Activated CD8-positive, alpha-beta memory T cell treated with anti-CD3 and anti-CD28 coated beads, Interleukin-2, amount 50 U/mL, for 1 hour (primary cell): Measurements from ENCODE around the gene CFAP74.

Experiments
- DNase-seq: peaks from one replicate; pipeline ENCODE4 v3.0.0-alpha.2; 2020; ENCODE audit errors: extremely low read depth

Gene CFAP74

GRCh38 chr1:1917995-1918900 is 85.3 kb downstream of the CFAP74 start:
- no peak for DNase-seq

GRCh38 chr1:1917304-1917976 is 86.1 kb downstream of the CFAP74 start:
- no peak for DNase-seq

- no peak for DNase-seq
These were observed 86.7 kb downstream of the CFAP74 start for GRCh38 chr1:1916851-1917251.

- DNase-seq: no peak
These were observed 87.4 kb downstream of the CFAP74 start for GRCh38 chr1:1915911-1916840.

DNA sequence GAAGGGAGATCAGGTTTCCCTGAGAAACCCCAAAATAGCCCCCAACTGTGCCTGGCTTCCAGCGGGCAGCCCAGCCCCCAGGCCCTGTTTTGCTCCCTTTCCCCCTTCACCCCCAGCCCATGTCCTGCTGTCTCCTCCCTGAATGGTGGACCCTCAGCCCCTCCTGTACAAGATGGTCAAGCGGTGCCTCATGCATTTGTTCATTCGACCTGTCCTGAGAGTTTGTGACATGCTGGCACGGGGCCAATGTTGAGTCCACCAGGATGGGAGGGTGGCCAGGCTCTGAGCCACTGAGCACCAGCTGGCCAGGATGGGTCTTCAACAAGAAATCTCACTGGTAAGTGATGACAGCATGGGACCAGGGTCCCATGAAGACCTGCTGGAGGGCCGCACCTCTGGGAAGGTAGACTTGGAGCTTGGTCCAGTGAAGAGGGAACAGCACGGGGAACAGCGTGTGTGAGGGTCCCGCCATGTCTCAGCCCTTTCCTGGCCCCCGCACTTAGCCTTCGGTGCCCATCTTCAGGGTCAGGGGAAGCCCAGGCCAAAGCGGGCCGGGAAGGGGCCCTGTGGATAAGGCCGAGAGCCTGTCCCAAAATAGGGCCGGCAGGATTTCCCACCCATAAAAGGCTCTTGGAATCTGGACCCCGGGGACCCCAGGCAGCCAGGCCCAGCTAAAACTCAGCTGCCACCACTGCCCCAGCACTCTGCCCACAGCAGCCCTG is 88.5 kb downstream of the CFAP74 start, which contains the start of gene CALML6:
TSS of gene CALML6 (plus strand) at position 290 of the 722 bp plus-strand sequence. CDS start at position 311, 21 bp downstream.
- DNase-seq: no peak

DNA sequence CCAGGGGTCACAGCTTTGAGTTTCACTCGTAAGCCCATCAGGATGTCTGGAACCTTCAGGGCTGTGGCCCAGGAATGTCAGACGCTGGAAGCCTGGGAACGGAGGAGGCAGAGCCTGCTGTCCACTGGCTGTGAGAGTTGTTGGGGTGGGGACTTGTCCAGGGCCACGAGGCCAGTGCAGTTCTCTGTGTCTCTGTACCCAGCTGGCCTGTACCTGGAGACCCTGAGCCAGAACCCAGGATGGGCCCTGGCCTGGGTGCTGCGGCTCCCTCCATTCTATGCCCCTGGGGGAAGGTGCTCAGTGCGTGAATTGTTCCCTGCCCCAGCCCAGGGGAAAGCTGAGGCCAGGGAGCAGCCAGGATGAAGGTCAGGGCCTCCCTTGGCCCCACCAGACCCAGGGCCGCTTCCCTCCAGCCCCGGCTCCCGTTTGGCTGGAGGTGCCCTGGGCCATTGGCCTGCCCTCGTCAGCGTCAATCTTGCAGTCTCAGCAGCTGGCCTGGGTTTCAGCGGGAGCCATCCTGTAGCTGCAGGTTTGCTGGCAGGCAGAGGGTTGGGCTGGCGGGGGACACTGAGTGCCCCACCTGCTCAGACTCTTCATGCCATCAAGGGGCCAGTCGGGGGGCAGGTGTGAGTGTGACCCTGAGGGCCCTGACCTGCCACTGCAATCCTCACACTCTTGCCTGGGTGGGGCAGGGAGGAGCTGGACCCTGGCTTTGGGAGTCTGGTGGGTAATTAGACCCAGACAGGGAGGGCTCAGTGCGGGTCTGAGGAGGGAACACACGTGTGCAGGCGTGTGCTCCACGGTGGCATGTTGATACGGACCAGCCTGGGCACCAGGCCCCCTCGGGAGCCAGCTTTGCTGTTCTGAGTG is 89.2 kb downstream of the CFAP74 start:
- DNase-seq: no peak

- DNase-seq: no peak
These were observed 92.1 kb downstream of the CFAP74 start for GRCh38 chr1:1911350-1912041.

DNA sequence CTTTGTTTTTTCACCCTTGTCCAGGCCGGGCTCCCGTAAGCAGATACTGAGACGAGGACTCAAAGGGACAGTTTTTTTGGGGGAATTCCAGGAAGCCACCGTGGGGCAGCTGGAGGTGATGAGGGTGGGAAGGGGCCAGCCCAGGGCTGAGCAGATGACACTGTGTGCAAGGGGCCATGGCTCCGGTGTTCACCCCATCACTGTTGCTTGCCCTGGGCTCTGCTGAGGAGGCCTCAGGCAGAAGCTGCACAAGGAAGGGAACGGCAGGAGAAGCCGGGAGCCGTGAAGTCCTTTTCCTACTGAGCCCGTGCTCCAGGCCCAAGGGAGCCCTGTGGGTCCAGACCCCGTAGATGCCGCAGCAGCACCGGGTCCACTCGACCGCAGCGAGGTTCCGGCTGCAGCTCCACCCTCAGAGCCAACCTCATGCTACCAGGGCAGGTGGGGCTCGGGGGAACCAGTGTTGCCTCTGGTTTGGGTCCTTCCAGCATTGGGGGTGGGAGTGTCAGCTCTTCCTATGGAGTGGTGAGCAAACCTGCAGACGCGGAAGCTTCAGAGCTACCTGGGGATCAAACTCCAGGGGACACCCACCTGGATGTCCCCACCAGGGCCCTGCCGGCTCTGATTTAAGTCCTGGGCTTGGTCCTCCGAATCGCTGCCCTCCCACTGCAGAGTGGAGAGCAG is 92.8 kb downstream of the CFAP74 start:
- DNase-seq: no peak

GRCh38 chr1:1910033-1910465 is 93.5 kb downstream of the CFAP74 start:
- no peak for DNase-seq

DNA sequence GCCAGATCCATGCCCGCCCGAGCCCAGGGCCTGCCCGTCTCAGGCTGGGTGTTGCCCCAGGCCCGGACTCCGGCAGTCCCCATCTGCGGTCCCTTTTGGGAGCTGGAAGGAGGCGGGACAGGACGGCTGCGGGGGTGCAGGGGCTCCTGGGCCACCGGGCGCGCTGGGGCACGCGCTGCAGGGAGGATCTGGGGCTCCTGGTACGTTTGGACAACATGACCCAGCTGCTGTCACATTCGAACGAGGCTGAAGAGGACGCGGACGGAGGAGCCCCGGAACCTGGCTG is 95.1 kb downstream of the CFAP74 start:
- DNase-seq: no peak

DNA sequence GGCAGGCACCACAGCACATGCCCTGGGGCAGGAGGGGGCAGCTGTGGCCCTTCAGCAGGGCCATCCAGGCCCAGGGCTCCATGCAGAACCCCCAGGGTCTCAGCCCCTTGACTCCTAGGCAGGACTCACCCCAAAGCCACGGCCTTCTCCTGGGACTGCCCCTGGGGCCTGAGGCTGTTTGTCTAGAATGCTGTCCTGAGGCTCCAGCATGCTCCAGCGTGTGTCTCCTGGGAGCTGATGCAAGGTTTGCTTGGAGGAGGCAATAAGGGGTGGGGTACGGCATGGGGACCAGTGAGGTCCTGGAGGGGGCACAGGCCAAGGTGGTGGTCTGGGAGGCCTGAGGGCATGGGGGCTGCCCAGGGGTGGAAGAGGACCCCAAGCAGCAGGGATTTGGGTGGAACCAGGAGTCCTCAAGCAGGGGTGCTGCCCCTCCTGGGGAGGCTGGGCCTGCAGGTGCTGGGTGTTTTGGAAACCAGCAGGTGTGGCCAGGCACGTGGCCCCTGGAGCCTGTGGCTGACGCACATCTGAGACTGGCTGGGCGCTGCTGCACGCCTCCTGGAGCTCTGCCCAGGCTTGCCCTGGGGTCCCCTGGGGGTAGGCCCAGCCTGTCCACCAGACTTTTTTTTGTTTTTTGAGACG is 96.4 kb downstream of the CFAP74 start:
- DNase-seq: no peak

DNA sequence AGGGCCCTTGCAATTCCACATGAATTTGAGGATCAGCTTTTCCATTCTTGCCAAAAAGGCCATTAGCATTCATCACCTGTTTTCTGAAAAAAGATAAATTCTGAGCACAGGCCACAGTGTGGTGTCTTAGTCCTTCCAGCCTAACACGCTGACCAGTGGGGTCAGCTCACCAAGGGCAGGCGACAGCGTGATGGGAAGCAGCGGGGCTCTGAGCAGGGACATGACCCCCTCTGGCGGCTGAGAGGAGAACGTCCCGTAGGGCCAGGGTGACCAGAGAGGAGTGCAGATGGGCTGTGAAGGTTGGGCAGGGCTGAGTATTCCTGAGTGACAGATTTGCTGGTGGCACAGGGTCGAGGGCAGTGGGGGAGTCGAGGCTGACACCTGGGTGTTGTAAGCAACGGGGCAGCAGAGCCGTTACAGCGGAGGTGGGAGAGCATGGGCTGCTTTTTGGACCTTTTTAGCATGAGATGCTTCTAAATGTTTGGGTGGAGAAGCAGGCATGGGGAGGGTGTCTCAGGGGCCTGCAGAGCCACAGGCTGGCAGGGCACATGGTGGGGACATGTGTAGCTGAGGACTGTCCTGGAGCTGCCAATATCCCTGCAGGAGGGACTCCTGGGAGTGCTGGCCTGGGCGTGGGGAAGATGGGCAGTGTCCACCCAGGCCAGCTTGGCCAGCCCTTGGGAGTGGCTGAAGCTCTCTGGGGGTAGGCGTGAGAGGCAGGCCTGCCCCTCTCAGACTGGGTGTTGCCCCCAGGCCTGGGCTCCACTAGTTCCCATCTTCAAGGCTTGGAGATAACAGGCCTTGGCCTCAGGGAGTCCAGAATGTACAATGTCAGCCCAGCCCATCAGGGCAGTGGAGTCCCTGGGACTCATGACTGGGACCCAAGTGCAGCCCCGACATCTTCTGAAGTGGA is 97.1 kb downstream of the CFAP74 start:
- no peak for DNase-seq

DNA sequence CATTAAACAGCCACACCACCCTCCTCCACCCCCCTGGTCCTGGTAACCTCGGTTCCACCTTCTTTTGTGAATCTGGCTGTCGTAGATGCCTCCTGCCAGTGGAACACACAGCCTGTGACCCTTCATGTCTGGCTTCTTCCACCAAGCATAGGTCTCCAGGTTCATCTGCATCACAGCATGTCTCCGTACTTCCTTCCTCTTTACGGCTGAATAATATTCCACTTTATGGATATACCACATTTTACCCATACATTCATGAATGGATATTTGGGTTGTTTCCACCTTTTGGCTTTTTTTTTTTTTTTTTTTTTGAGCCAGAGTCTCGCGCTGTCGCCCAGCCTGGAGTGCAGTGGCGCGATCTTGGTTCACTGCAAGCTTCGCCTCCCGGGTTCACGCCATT is 100.4 kb downstream of the CFAP74 start:
- DNase-seq: no peak

DNA sequence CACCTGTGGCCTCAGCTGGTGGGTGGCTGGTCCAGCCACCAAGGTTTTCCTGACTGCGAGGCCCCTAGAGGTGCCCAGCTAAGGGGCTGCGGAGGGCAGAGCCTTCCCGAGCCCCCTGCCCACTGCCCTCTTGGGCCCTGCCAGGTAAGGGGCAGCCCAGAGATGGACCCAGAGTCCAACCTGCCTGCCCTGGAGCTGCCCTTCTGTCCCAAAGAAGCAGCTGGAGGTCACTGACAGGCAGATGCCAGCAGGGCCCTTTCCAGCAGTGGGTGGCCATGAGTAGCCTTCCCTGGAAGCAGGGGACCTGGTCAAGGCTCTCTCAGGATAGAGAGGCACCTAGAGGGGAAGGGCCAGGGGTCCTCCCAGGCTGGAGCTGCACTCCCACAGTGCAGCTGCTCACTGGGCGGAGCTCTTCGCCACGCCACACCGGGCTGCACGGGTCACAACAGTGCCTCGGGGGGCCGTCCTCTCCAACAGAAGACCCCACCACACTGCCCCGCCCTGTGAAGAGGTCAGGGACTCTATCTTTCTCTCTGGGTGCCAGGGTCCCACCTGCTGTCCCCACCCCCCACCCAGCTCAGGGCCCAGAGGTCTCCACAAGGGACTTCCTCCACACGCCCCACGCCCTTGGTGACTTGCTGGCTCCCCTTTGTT is 101.8 kb downstream of the CFAP74 start:
- no peak for DNase-seq

- DNase-seq: no peak
These were observed 102.5 kb downstream of the CFAP74 start for GRCh38 chr1:1900883-1901640.

GRCh38 chr1:1899967-1900327 is 103.6 kb downstream of the CFAP74 start:
- no peak for DNase-seq
